SK-N-SH treated with all-trans-retinoic acid at 6 μM for 48 hours (cell line): ENCODE measurements around the gene METRNL.

ENCODE experiments used
- ATAC-seq: fragments of 200-7000 bp; cut with Tn5 transposase; 3 replicates; pipeline ENCODE4 v1.9.1; 2020; ENCODE audit warnings: mild to moderate bottlenecking, moderate library complexity
- ARNTL ChIP-seq: fragments of 450-650 bp; formaldehyde crosslinking; IDR thresholded peaks from 2 replicates; pipeline ENCODE4 v1.5.0; 2020; ENCODE audit warnings: low read depth, mild to moderate bottlenecking, moderate library complexity, borderline replicate concordance
- BACH2 ChIP-seq: fragments of 250-450 bp; sonication (Bioruptor Pico); IDR thresholded peaks from 2 replicates; pipeline ENCODE4 v1.9.0; 2021; ENCODE audit warnings: mild to moderate bottlenecking, borderline replicate concordance
- CSDC2 ChIP-seq: fragments of 250-450 bp; sonication (Bioruptor Pico); IDR thresholded peaks from 2 replicates; pipeline ENCODE4 v1.5.0; 2020; ENCODE audit warnings: mild to moderate bottlenecking, moderate library complexity
- GLIS3 ChIP-seq: fragments of 250-450 bp; sonication (Bioruptor Pico); IDR thresholded peaks from 2 replicates; pipeline ENCODE4 v1.5.0; 2020; ENCODE audit warnings: mild to moderate bottlenecking, moderate library complexity
- ISL1 ChIP-seq: fragments of 250-450 bp; sonication (Bioruptor Pico); IDR thresholded peaks from 2 replicates; pipeline ENCODE4 v2.1.2; 2022; ENCODE audit warnings: mild to moderate bottlenecking, moderate library complexity
- PPARA ChIP-seq: fragments of 250-450 bp; sonication (Bioruptor Pico); IDR thresholded peaks from 2 replicates; pipeline ENCODE4 v1.5.0; 2020; ENCODE audit warnings: mild to moderate bottlenecking, borderline replicate concordance
- RARB ChIP-seq: fragments of 250-450 bp; sonication (Bioruptor Pico); IDR thresholded peaks from 2 replicates; pipeline ENCODE4 v1.8.0; 2021; ENCODE audit warnings: mild to moderate bottlenecking, moderate library complexity
- SNAI2 ChIP-seq: fragments of 250-450 bp; sonication (Bioruptor Pico); IDR thresholded peaks from 2 replicates; pipeline ENCODE4 v1.5.0; 2020; ENCODE audit warnings: mild to moderate bottlenecking, moderate library complexity
- TCF4 ChIP-seq: fragments of 250-450 bp; sonication (Bioruptor Pico); IDR thresholded peaks from 2 replicates; pipeline ENCODE4 v1.8.0; 2021; ENCODE audit warnings: mild to moderate bottlenecking, moderate library complexity, borderline replicate concordance
- TOX ChIP-seq: fragments of 250-450 bp; sonication (Bioruptor Pico); IDR thresholded peaks from 2 replicates; pipeline ENCODE4 v1.8.0; 2021; ENCODE audit warnings: mild to moderate bottlenecking, moderate library complexity, borderline replicate concordance
- ZC3H10 ChIP-seq: fragments of 250-450 bp; sonication (Bioruptor Pico); IDR thresholded peaks from 2 replicates; pipeline ENCODE4 v1.5.1; 2021; ENCODE audit warnings: mild to moderate bottlenecking, moderate library complexity
- ZFP3 ChIP-seq: fragments of 250-450 bp; sonication (Bioruptor Pico); IDR thresholded peaks from 2 replicates; pipeline ENCODE4 v1.5.0; 2020; ENCODE audit warnings: mild to moderate bottlenecking, moderate library complexity
- ZFP30 ChIP-seq: fragments of 450-650 bp; formaldehyde crosslinking; IDR thresholded peaks from 2 replicates; pipeline ENCODE4 v1.5.0; 2022; ENCODE audit warnings: mild to moderate bottlenecking, moderate library complexity
- ZNF565 ChIP-seq: fragments of 450-650 bp; formaldehyde crosslinking; conservative IDR thresholded peaks from 2 replicates; pipeline ENCODE4 v1.5.0; 2020; ENCODE audit warnings: low read depth, mild to moderate bottlenecking, moderate library complexity
- ZNF70 ChIP-seq: fragments of 450-650 bp; formaldehyde crosslinking; IDR thresholded peaks from 2 replicates; pipeline ENCODE4 v1.5.0; 2020; ENCODE audit warnings: mild to moderate bottlenecking, moderate library complexity
- ZNF8 ChIP-seq: fragments of 450-650 bp; formaldehyde crosslinking; IDR thresholded peaks from 2 replicates; pipeline ENCODE4 v1.5.0; 2020; ENCODE audit warnings: mild to moderate bottlenecking, moderate library complexity
- TF ChIP-seq, protein P1 (sequence below): fragments of 250-450 bp; sonication (Bioruptor Pico); IDR thresholded peaks from 2 replicates; pipeline ENCODE4 v1.5.0; 2020; ENCODE audit warnings: mild to moderate bottlenecking, moderate library complexity
- TF ChIP-seq, protein P2 (sequence below): fragments of 250-450 bp; sonication (Bioruptor Pico); IDR thresholded peaks from 2 replicates; pipeline ENCODE4 v1.5.1; 2020; ENCODE audit warnings: low read depth, mild to moderate bottlenecking, moderate library complexity
- TF ChIP-seq, protein P3 (sequence below): fragments of 250-450 bp; sonication (Bioruptor Pico); IDR thresholded peaks from 2 replicates; pipeline ENCODE4 v1.8.0; 2020; ENCODE audit warnings: mild to moderate bottlenecking, moderate library complexity, borderline replicate concordance

The METRNL gene

DNA sequence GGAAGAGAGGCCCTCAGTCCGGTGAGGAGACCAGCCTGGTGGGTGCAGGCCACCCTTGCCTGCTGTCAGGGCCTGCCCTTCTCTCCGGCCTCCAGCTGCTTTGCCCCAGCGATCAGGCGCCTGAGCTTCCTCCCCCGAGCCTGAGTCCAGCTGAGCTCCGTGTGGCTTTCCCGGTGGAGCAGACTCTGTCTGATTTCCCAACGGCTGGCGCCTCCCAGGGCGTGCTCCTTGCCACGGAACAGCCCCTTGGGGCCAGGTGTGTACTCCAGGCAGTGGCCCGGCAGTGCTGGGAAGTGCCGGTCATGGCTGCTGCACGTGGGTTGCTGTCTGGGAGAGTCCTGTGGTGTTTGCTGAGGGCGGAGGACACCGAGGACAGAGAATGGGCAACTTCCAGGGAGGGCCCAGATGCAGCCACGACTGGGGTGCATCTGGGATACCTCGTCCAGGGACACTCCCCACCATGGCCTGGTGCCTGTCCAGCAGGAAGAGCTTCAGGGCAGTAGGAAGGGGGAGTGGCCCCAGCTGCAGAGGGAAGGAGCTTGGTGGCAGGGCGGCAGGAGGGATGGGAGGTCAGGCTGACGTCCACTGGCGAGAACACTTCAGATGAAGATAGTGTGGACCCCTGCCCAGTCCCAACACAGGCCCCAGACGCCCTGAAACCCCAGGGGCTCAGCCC lies 22.5 kb downstream of the METRNL start:
- no peak for ATAC-seq
- TF ChIP-seq ZFP30 (no peak), ISL1 (CRISPR knock-in tag) (no peak), RARB (CRISPR knock-in tag) (no peak), ZNF565 (CRISPR knock-in tag) (no peak), ZFP3 (CRISPR knock-in tag) (no peak), BACH2 (CRISPR knock-in tag) (no peak), ZC3H10 (CRISPR knock-in tag) (no peak), TCF4 (CRISPR knock-in tag) (no peak), GLIS3 (CRISPR knock-in tag) (no peak), CSDC2 (CRISPR knock-in tag) (no peak), SNAI2 (CRISPR knock-in tag) (no peak), ZNF8 (CRISPR knock-in tag) (no peak), ARNTL (CRISPR knock-in tag) (no peak), TOX (CRISPR knock-in tag) (no peak)
- TF ChIP-seq, protein P1, sequence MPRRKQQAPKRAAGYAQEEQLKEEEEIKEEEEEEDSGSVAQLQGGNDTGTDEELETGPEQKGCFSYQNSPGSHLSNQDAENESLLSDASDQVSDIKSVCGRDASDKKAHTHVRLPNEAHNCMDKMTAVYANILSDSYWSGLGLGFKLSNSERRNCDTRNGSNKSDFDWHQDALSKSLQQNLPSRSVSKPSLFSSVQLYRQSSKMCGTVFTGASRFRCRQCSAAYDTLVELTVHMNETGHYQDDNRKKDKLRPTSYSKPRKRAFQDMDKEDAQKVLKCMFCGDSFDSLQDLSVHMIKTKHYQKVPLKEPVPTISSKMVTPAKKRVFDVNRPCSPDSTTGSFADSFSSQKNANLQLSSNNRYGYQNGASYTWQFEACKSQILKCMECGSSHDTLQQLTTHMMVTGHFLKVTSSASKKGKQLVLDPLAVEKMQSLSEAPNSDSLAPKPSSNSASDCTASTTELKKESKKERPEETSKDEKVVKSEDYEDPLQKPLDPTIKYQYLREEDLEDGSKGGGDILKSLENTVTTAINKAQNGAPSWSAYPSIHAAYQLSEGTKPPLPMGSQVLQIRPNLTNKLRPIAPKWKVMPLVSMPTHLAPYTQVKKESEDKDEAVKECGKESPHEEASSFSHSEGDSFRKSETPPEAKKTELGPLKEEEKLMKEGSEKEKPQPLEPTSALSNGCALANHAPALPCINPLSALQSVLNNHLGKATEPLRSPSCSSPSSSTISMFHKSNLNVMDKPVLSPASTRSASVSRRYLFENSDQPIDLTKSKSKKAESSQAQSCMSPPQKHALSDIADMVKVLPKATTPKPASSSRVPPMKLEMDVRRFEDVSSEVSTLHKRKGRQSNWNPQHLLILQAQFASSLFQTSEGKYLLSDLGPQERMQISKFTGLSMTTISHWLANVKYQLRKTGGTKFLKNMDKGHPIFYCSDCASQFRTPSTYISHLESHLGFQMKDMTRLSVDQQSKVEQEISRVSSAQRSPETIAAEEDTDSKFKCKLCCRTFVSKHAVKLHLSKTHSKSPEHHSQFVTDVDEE: no peak
- TF ChIP-seq, protein P2, sequence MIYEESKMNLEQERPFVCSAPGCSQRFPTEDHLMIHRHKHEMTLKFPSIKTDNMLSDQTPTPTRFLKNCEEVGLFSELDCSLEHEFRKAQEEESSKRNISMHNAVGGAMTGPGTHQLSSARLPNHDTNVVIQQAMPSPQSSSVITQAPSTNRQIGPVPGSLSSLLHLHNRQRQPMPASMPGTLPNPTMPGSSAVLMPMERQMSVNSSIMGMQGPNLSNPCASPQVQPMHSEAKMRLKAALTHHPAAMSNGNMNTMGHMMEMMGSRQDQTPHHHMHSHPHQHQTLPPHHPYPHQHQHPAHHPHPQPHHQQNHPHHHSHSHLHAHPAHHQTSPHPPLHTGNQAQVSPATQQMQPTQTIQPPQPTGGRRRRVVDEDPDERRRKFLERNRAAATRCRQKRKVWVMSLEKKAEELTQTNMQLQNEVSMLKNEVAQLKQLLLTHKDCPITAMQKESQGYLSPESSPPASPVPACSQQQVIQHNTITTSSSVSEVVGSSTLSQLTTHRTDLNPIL (CRISPR knock-in tag): no peak
- TF ChIP-seq, protein P3, sequence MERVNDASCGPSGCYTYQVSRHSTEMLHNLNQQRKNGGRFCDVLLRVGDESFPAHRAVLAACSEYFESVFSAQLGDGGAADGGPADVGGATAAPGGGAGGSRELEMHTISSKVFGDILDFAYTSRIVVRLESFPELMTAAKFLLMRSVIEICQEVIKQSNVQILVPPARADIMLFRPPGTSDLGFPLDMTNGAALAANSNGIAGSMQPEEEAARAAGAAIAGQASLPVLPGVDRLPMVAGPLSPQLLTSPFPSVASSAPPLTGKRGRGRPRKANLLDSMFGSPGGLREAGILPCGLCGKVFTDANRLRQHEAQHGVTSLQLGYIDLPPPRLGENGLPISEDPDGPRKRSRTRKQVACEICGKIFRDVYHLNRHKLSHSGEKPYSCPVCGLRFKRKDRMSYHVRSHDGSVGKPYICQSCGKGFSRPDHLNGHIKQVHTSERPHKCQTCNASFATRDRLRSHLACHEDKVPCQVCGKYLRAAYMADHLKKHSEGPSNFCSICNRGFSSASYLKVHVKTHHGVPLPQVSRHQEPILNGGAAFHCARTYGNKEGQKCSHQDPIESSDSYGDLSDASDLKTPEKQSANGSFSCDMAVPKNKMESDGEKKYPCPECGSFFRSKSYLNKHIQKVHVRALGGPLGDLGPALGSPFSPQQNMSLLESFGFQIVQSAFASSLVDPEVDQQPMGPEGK (CRISPR knock-in tag): no peak

DNA sequence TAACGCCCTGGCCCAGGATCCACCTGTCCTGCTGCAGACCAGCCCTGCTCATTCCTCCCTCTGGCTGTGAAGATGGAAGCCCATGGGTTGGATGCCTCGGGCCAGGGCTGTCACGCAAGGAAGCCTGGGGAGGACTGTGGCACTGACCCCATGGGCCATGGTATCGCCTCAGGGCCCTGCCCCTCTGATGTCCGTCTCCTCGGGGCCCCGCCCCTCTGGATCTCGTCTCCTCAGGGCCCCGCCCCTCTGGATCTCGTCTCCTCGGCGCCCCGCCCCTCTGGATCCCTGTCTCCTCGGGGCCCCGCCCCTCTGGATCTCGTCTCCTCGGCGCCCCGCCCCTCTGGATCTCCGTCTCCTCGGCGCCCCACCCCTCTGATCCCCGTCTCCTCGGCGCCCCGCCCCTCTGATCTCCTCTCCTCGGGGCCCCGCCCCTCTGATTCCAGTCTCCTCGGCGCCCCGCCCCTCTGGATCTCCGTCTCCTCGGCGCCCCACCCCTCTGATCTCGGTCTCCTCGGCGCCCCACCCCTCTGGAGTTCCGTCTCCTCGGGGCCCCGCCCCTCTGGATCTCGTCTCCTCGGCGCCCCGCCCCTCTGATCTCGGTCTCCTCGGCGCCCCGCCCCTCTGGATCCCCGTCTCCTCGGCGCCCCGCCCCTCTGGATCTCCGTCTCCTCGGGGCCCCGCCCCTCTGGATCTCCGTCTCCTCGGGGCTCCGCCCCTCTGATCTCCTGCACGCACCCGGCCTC lies 24.0 kb downstream of the METRNL start:
- TF ChIP-seq RARB (CRISPR knock-in tag) (no peak), BACH2 (CRISPR knock-in tag) (no peak), TOX (CRISPR knock-in tag) (no peak), CSDC2 (CRISPR knock-in tag) (no peak), ZNF70 (CRISPR knock-in tag) (no peak), ARNTL (CRISPR knock-in tag) (no peak), ZNF8 (CRISPR knock-in tag) (no peak), PPARA (CRISPR knock-in tag) (no peak), ZC3H10 (CRISPR knock-in tag) (no peak)
- TF ChIP-seq, protein P2 (CRISPR knock-in tag): no peak
- TF ChIP-seq, protein P3 (CRISPR knock-in tag): no peak

More for the DNA sequence above, 24.0 kb downstream of the METRNL start:
- ATAC-seq: no peak
